H1 (cell line): Measurements from ENCODE around the gene BEST1. TPM values are rescaled to one million over a fixed set of nuclear protein-coding genes. Genes with fewer than 3 reads are reported as not detected.

Experiments used
- CTCF ChIA-PET: fragments of 300-600 bp; sonication (Branson Sonifier 250); formaldehyde crosslinking; loops from one replicate; lab custom pipeline; 2021; ENCODE audit not compliant: partially characterized antibody; lab: Charles Lee
- POLR2A ChIA-PET: fragments of 300-600 bp; sonication (Branson Sonifier 250); formaldehyde crosslinking; loops from one replicate; lab custom pipeline; 2021; ENCODE audit warnings: inconsistent platforms; ENCODE audit not compliant: partially characterized antibody; lab: Charles Lee
- DNase-seq, 2 experiments: peaks; one replicate each; pipeline versions ENCODE4 v3.0.0 to v3.0.0-alpha.2; 2010 to 2022; ENCODE audit warnings: low spot score in 2 of 2, low read depth in 1 of 2, mixed read lengths in 1 of 2
- FAIRE-seq: peaks from 2 replicates; lab custom pipeline; 2011; peaks lifted over from hg19 to GRCh38; lab: Jason Lieb, UNC
- H2AFZ ChIP-seq: 2 replicates; pipeline ENCODE4 v1.8.1; 2012; ENCODE audit warnings: low read length, inconsistent platforms
- H2AK5ac ChIP-seq: 2 replicates; pipeline ENCODE4 v1.6.1; 2013; ENCODE audit warnings: low read depth, low read length
- H2BK120ac ChIP-seq: replicated peaks from 2 replicates; pipeline ENCODE3; 2013; ENCODE audit warnings: low read depth, low read length, inconsistent platforms
- H2BK12ac ChIP-seq: 2 replicates; pipeline ENCODE4 v1.6.1; 2013; ENCODE audit warnings: low read depth, low read length
- H2BK15ac ChIP-seq: 2 replicates; pipeline ENCODE4 v1.6.1; 2013; ENCODE audit warnings: low read length
- H2BK20ac ChIP-seq: 2 replicates; pipeline ENCODE4 v1.6.1; 2013; ENCODE audit warnings: low read length
- H2BK5ac ChIP-seq: 2 replicates; pipeline ENCODE4 v1.6.1; 2013; ENCODE audit warnings: low read depth, low read length
- H3K14ac ChIP-seq: 2 replicates; pipeline ENCODE4 v1.6.1; 2013; ENCODE audit warnings: inconsistent platforms; ENCODE audit not compliant: insufficient read length
- H3K18ac ChIP-seq: 2 replicates; pipeline ENCODE4 v1.6.1; 2013; ENCODE audit warnings: low read length; ENCODE audit errors: extremely low read depth
- H3K23ac ChIP-seq: 2 replicates; pipeline ENCODE4 v1.6.1; 2013; ENCODE audit warnings: inconsistent platforms; ENCODE audit not compliant: insufficient read length
- H3K23me2 ChIP-seq: 2 replicates; pipeline ENCODE4 v1.6.1; 2013; ENCODE audit warnings: low read depth, low read length
- H3K27ac ChIP-seq: 2 replicates; pipeline ENCODE4 v1.6.1; 2011; ENCODE audit warnings: low read depth, low read length, inconsistent platforms
- H3K27me3 ChIP-seq, 4 experiments: replicated peaks in 1 of 4; 1 replicate in 1 of 4; 2 replicates in 3 of 4; pipeline versions ENCODE4 v1.6.1 to v1.8.1; 2011 to 2013; ENCODE audit warnings: low read length in 3 of 4, mild to moderate bottlenecking in 3 of 4, inconsistent platforms in 2 of 4, mixed read lengths in 2 of 4, moderate library complexity in 1 of 4; ENCODE audit not compliant: control insufficient read depth in 3 of 4, insufficient read depth in 3 of 4; ENCODE audit errors: extremely low read depth in 1 of 4
- H3K36me3 ChIP-seq, 4 experiments: 2 replicates each; pipeline versions ENCODE4 v1.6.1 to v1.8.1; 2011 to 2013; ENCODE audit warnings: mild to moderate bottlenecking in 4 of 4, low read length in 3 of 4, moderate library complexity in 2 of 4, control low read depth in 1 of 4, inconsistent platforms in 1 of 4; ENCODE audit not compliant: insufficient read depth in 4 of 4, control insufficient read depth in 2 of 4
- H3K4ac ChIP-seq: replicated peaks from 2 replicates; pipeline ENCODE3; 2013; ENCODE audit warnings: low read length, low read depth, mixed read lengths, inconsistent platforms; ENCODE audit not compliant: insufficient read length
- H3K4me1 ChIP-seq, 4 experiments: replicated peaks in 1 of 4; 1 replicate in 1 of 4; 2 replicates in 3 of 4; pipeline versions ENCODE4 v1.6.1 to v1.8.1; 2011 to 2013; ENCODE audit warnings: low read length in 3 of 4, inconsistent platforms in 2 of 4, mixed read lengths in 1 of 4; ENCODE audit not compliant: insufficient read depth in 4 of 4, control insufficient read depth in 3 of 4
- H3K4me2 ChIP-seq, 2 experiments: 2 replicates each; pipeline versions ENCODE4 v1.6.1 to v1.8.1; 2011 to 2013; ENCODE audit warnings: low read depth in 2 of 2, low read length in 2 of 2, control low read depth in 1 of 2, inconsistent platforms in 1 of 2, mild to moderate bottlenecking in 1 of 2; ENCODE audit not compliant: insufficient read depth in 1 of 2
- H3K4me3 ChIP-seq, 4 experiments: fragments of 200-600, 300-600 bp in 1 of 4; sonication (generic), shearing (Covaris generic), sonication (Bioruptor Twin) in 1 of 4; 2 replicates each; pipeline versions ENCODE4 v1.5.1 to v1.8.1; 2011 to 2016; ENCODE audit warnings: low read length in 4 of 4, low read depth in 3 of 4, control low read depth in 2 of 4, inconsistent platforms in 2 of 4, mild to moderate bottlenecking in 2 of 4, mixed read lengths in 1 of 4, moderate library complexity in 1 of 4; ENCODE audit not compliant: insufficient read depth in 2 of 4; ENCODE audit errors: extremely low read depth in 1 of 4
- H3K56ac ChIP-seq: replicated peaks from 2 replicates; pipeline ENCODE3; 2013; ENCODE audit warnings: low read depth, mild to moderate bottlenecking, mixed read lengths, low read length, inconsistent platforms; ENCODE audit not compliant: insufficient read length
- H3K79me1 ChIP-seq: 2 replicates; pipeline ENCODE4 v1.6.1; 2013; ENCODE audit warnings: low read depth, low read length, control low read depth
- H3K79me2 ChIP-seq, 2 experiments: 2 replicates each; pipeline versions ENCODE4 v1.6.1 to v1.8.1; 2012 to 2013; ENCODE audit warnings: low read length in 2 of 2, mild to moderate bottlenecking in 2 of 2, inconsistent platforms in 1 of 2; ENCODE audit not compliant: insufficient read depth in 2 of 2, control insufficient read depth in 1 of 2
- H3K9ac ChIP-seq, 4 experiments: replicated peaks in 1 of 4; 1 replicate in 1 of 4; 2 replicates in 3 of 4; pipeline versions ENCODE4 v1.6.1 to v1.8.1; 2011 to 2013; ENCODE audit warnings: low read depth in 3 of 4, low read length in 3 of 4, control low read depth in 2 of 4, mild to moderate bottlenecking in 2 of 4, moderate library complexity in 2 of 4, inconsistent platforms in 1 of 4; ENCODE audit errors: extremely low read depth in 1 of 4
- H3K9me3 ChIP-seq, 2 experiments: 2 replicates each; pipeline versions ENCODE4 v1.6.1 to v1.8.1; 2012 to 2013; ENCODE audit warnings: mild to moderate bottlenecking in 2 of 2, moderate library complexity in 2 of 2, control low read depth in 1 of 2, inconsistent platforms in 1 of 2, low read depth in 1 of 2, low read length in 1 of 2, mixed read lengths in 1 of 2; ENCODE audit not compliant: insufficient read depth in 2 of 2
- H4K20me1 ChIP-seq, 2 experiments: replicated peaks in 1 of 2; 2 replicates each; pipeline versions ENCODE3 to v1.8.1; 2011 to 2013; ENCODE audit warnings: inconsistent platforms in 2 of 2, low read length in 2 of 2, mild to moderate bottlenecking in 1 of 2; ENCODE audit not compliant: insufficient read depth in 2 of 2, control insufficient read depth in 1 of 2
- H4K5ac ChIP-seq: 2 replicates; pipeline ENCODE4 v1.6.1; 2013; ENCODE audit warnings: low read length, low read depth, mixed read lengths, inconsistent platforms; ENCODE audit not compliant: insufficient read length
- H4K8ac ChIP-seq: 2 replicates; pipeline ENCODE4 v1.8.0; 2013; ENCODE audit warnings: mild to moderate bottlenecking, moderate library complexity, low read length, inconsistent platforms; ENCODE audit not compliant: insufficient read depth; ENCODE audit errors: extremely low read depth
- H4K91ac ChIP-seq: replicated peaks from 2 replicates; pipeline ENCODE3; 2013; ENCODE audit warnings: low read length, mixed read lengths, inconsistent platforms; ENCODE audit not compliant: insufficient read length
- CREB1 ChIP-seq: IDR thresholded peaks from 2 replicates; pipeline ENCODE4 v1.6.1; 2012; ENCODE audit warnings: inconsistent platforms
- KDM4A ChIP-seq: IDR thresholded peaks from one replicate; pipeline ENCODE4 v1.7.1; 2012; ENCODE audit warnings: low read depth, mild to moderate bottlenecking, moderate library complexity, low read length, inconsistent platforms; ENCODE audit not compliant: severe bottlenecking
- SP1 ChIP-seq: IDR thresholded peaks from 2 replicates; pipeline ENCODE4 v1.6.1; 2011; ENCODE audit warnings: low read depth, low read length
- SRF ChIP-seq: IDR thresholded peaks from 2 replicates; pipeline ENCODE4 v1.6.1; 2011; ENCODE audit warnings: mild to moderate bottlenecking, low read depth, low read length, moderate library complexity
- USF2 ChIP-seq: IDR thresholded peaks from 2 replicates; pipeline ENCODE4 v1.6.1; 2011; ENCODE audit warnings: low read length, improper control_type of control experiment
- WGBS, 2 experiments: shearing (Covaris generic) in 1 of 2; methylation state at CpG; one replicate each; pipeline versions ENCODE4 v1.1.6 to v1.1.7; 2013 to 2015; ENCODE audit warnings: low lambda C conversion rate in 2 of 2, mixed read lengths in 2 of 2, inconsistent platforms in 1 of 2, low coverage in 1 of 2, missing lambda C conversion rate in 1 of 2; ENCODE audit not compliant: insufficient replicate concordance in 2 of 2, insufficient coverage in 1 of 2, insufficient read length in 1 of 2; ENCODE audit errors: extremely low coverage in 1 of 2, missing lambda C conversion rate in 1 of 2; 5-methylcytosine and 5-hydroxymethylcytosine counted together
- polyA plus RNA-seq, 7 experiments: library from polyadenylated mRNA; depleted of rRNA in 3 of 7; stranded (reverse) in 5 of 7; unstranded in 2 of 7; fragments of >200 nt in 5 of 7; fragments of 200-250 nt in 2 of 7; gene quantifications; 1 replicate in 5 of 7; 2 replicates in 1 of 7; 4 replicates in 1 of 7; pipeline versions ENCODE4 v1.2.1 to v1.2.3, GENCODE V29; 2011 to 2013; ENCODE audit warnings: missing spikeins in 2 of 7, mixed read lengths in 2 of 7
- total RNA-seq: library from RNA; stranded (reverse); fragmentation: NEBNext Ultra II Directional; extraction: Animal tissue kit (Norgen Biotek cat#: 25700); gene quantifications from 2 replicates; pipeline ENCODE4 v1.2.1, GENCODE V29; 2021

BEST1 gene
- total and polyA plus RNA-seq, 2 of the 8 experiments (the other 6 are each of a cell fraction or from before 2014, with no cell fraction given), result 0.22 to 0.62 TPM

DNA sequence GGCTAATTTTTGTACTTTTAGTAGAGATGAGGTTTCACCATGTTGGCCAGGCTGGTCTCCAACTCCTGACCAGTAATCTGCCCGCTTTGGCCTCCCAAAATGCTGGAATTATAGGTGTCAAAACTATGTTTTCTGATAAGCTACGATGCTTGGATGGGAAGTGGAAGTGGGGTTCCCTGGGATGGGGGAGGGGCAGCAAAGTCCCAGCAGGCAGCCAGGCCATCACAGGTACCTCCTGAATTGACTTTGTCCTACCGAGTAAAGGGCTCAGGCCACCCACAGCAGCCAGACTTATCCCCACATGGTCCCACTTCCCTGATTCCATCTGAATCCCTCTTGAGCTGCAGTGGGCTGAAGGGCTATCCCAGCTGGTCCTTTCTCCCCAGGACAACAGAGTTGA is 10.4 kb downstream of the BEST1 start:
- no peak for DNase-seq
- peaks cover 14 to 28% (median 26%) of the 10 kb centered on the region in 4 experiments; a peak in 7 of 8 replicates for H3K36me3 ChIP-seq
- TF ChIP-seq SRF, result no peak
- no peak for TF ChIP-seq SP1
- no peak for TF ChIP-seq CREB1
- no peak for TF ChIP-seq KDM4A
- no peak for TF ChIP-seq USF2

More for the DNA sequence above, 10.4 kb downstream of the BEST1 start:
- Histone ChIP-seq H2BK5ac (no peak overlapping the region), H3K27me3 (peaks cover 0 to 2% (median 0%) of the 10 kb centered on the region in 4 experiments; a peak in 2 of 7 replicates), H3K27ac (no peak overlapping the region), H2BK12ac (no peak overlapping the region), H4K5ac (no peak overlapping the region), H2AFZ (no peak overlapping the region), H4K91ac (no peak overlapping the region), H3K4me3 (no peak overlapping the region), H3K9me3 (no peaks in the 10 kb centered on the region), H3K18ac (no peak overlapping the region), H2AK5ac (no peak overlapping the region), H3K23me2 (peaks cover 2% of the 10 kb centered on the region; the same call in 1 of the 2 replicates), H3K4me1 (no peaks in the 10 kb centered on the region), H3K14ac (no peak overlapping the region), H3K4ac (no peak overlapping the region), H3K23ac (no peak overlapping the region), H4K20me1 (peaks cover 0 to 10% of the 10 kb centered on the region in 2 experiments), H3K56ac (no peak overlapping the region), H2BK15ac (no peak overlapping the region), H3K79me1 (peaks cover 2% of the 10 kb centered on the region), H4K8ac (no peak overlapping the region), H3K79me2 (peaks cover 3 to 7% of the 10 kb centered on the region in 2 experiments; a peak in 3 of 4 replicates), H3K4me2 (no peak overlapping the region), H2BK20ac (no peak overlapping the region), H3K9ac (no peak overlapping the region), H2BK120ac (no peak overlapping the region)
- POLR2A ChIA-PET, result interaction anchor here (0.8 to 25.7 kb wide), 6 partner anchors 1 to 88 kb away, joined by 3 to 458 read pairs (median 10); partner anchors contain the start of genes BEST1 and FTH1
- WGBS, 2 experiments, result 77% methylated on average over 3 of the region's 3 CpGs; no CpG with 5 or more reads in 1 of the 2 experiments
- no peak for FAIRE-seq
- CTCF ChIA-PET, result interaction anchor here (1.0 to 6.0 kb wide), 8 partner anchors 13 to 148 kb away, joined by 3 to 38 read pairs (median 11); no protein-coding TSS in a partner anchor
